Smooth muscle cell (in vitro differentiated cells): ENCODE results near the gene DTHD1. TPM values are rescaled to one million over a fixed set of nuclear protein-coding genes. Genes with fewer than 3 reads are reported as not detected.

Experiments used
- DNase-seq: peaks from one replicate; lab custom pipeline; 2025; ENCODE audit not compliant: unreplicated experiment; lab: John Stamatoyannopoulos, UW
- H2AFZ ChIP-seq: fragments of 200-600 bp; sonication (generic); 2 replicates; pipeline ENCODE4 v1.6.0; 2016; ENCODE audit warnings: antibody characterized with exemption, low read depth, mild to moderate bottlenecking
- H3F3A ChIP-seq: fragments of 200-600 bp; sonication (generic); 2 replicates; pipeline ENCODE4 v1.6.0; 2017; ENCODE audit warnings: antibody characterized with exemption, low read depth
- H3K27ac ChIP-seq: fragments of 200-600 bp; sonication (generic); 2 replicates; pipeline ENCODE4 v1.5.1; 2016; ENCODE audit warnings: low read depth, mild to moderate bottlenecking
- H3K27me3 ChIP-seq: fragments of 200-600 bp; sonication (generic); 2 replicates; pipeline ENCODE4 v1.6.1; 2016; ENCODE audit warnings: low read depth, mild to moderate bottlenecking
- H3K36me3 ChIP-seq: fragments of 200-600 bp; sonication (generic); 2 replicates; pipeline ENCODE4 v1.5.1; 2016; ENCODE audit warnings: low read depth
- H3K4me1 ChIP-seq: fragments of 200-600 bp; sonication (generic); 2 replicates; pipeline ENCODE4 v1.5.1; 2016; ENCODE audit warnings: low read depth
- H3K4me2 ChIP-seq: fragments of 200-600 bp; sonication (generic); 2 replicates; pipeline ENCODE4 v1.6.0; 2016; ENCODE audit warnings: mild to moderate bottlenecking
- H3K4me3 ChIP-seq: fragments of 200-600 bp; sonication (generic); 2 replicates; pipeline ENCODE4 v1.5.1; 2016; ENCODE audit warnings: mild to moderate bottlenecking
- H3K79me2 ChIP-seq: fragments of 200-600 bp; sonication (generic); 2 replicates; pipeline ENCODE4 v1.6.0; 2016; ENCODE audit warnings: low read depth, mild to moderate bottlenecking
- H3K9ac ChIP-seq: fragments of 200-600 bp; sonication (generic); 2 replicates; pipeline ENCODE4 v1.6.0; 2016; ENCODE audit warnings: low read depth
- H3K9me3 ChIP-seq: fragments of 200-600 bp; sonication (generic); replicated peaks from 2 replicates; pipeline ENCODE4 v1.5.1; 2016; ENCODE audit warnings: low read depth
- H4K20me1 ChIP-seq: fragments of 200-600 bp; sonication (generic); 2 replicates; pipeline ENCODE4 v1.6.0; 2016; ENCODE audit warnings: low read depth
- CTCF ChIP-seq: fragments of 200-600 bp; sonication (generic); IDR thresholded peaks from 2 replicates; pipeline ENCODE4 v1.5.1; 2017; ENCODE audit warnings: borderline replicate concordance, mild to moderate bottlenecking, antibody characterized with exemption; ENCODE audit not compliant: insufficient read depth, poor library complexity, severe bottlenecking
- WGBS: methylation state at CpG from one replicate; pipeline ENCODE4 v1.1.7; 2016; ENCODE audit warnings: low lambda C conversion rate; 5-methylcytosine and 5-hydroxymethylcytosine counted together
- polyA plus RNA-seq: library from polyadenylated mRNA; unstranded; fragments of >200 nt; fragmentation: Nextera tagmentation; extraction: Ambion mirVana; gene quantifications from 2 replicates; pipeline ENCODE4 v1.2.1, GENCODE V29; 2016
- total RNA-seq: library from RNA; depleted of rRNA; stranded (reverse); fragments of >200 nt; gene quantifications from 2 replicates; pipeline ENCODE4 v1.2.3, GENCODE V29; 2014

The DTHD1 gene
- total and polyA plus RNA-seq, 2 experiments from 2014 or later = not detected

- H3K4me1 ChIP-seq = no peaks in the 10 kb centered on the region
- H3K36me3 ChIP-seq = no peaks in the 10 kb centered on the region
- H2AFZ ChIP-seq = no peak overlapping the region
- H3F3A ChIP-seq = no peaks in the 10 kb centered on the region
- no peak overlapping the region for H3K4me2 ChIP-seq
- H3K27me3 ChIP-seq = no peaks in the 10 kb centered on the region
- H3K79me2 ChIP-seq = no peaks in the 10 kb centered on the region
- no peak for TF ChIP-seq CTCF
- H4K20me1 ChIP-seq = no peaks in the 10 kb centered on the region
- no peak overlapping the region for H3K4me3 ChIP-seq
- DNase-seq = no peak
- no peaks in the 10 kb centered on the region for H3K9me3 ChIP-seq
- H3K27ac ChIP-seq = no peak overlapping the region
- H3K9ac ChIP-seq = no peak overlapping the region
These were observed 31.9 kb downstream of the DTHD1 start for GRCh38 chr4:36313301-36313700.

- no peaks in the 10 kb centered on the region for H3K27me3 ChIP-seq
- H3K9ac ChIP-seq = no peak overlapping the region
- no peak for TF ChIP-seq CTCF
- no peak overlapping the region for H3K4me3 ChIP-seq
- no peak for DNase-seq
- H3F3A ChIP-seq = no peaks in the 10 kb centered on the region
- H3K9me3 ChIP-seq = no peaks in the 10 kb centered on the region
- H3K4me2 ChIP-seq = no peak overlapping the region
- H2AFZ ChIP-seq = no peak overlapping the region
- WGBS = 97% methylated on average over 1 of the region's 1 CpG
- no peaks in the 10 kb centered on the region for H4K20me1 ChIP-seq
- no peak overlapping the region for H3K27ac ChIP-seq
- H3K79me2 ChIP-seq = no peaks in the 10 kb centered on the region
- no peaks in the 10 kb centered on the region for H3K36me3 ChIP-seq
- H3K4me1 ChIP-seq = no peaks in the 10 kb centered on the region
These were observed 32.3 kb downstream of the DTHD1 start for GRCh38 chr4:36313703-36314102.

GRCh38 chr4:36316607-36317006 is 35.2 kb downstream of the DTHD1 start:
- Histone ChIP-seq H2AFZ (no peak overlapping the region), H3K27me3 (no peaks in the 10 kb centered on the region), H3K9me3 (no peaks in the 10 kb centered on the region), H3K4me3 (no peak overlapping the region), H3K4me2 (no peak overlapping the region), H3F3A (no peaks in the 10 kb centered on the region), H3K9ac (no peak overlapping the region), H3K79me2 (no peaks in the 10 kb centered on the region), H3K4me1 (no peaks in the 10 kb centered on the region), H3K36me3 (no peaks in the 10 kb centered on the region), H4K20me1 (no peaks in the 10 kb centered on the region), H3K27ac (no peak overlapping the region)
- no peak for TF ChIP-seq CTCF
- no peak for DNase-seq

- TF ChIP-seq CTCF = no peak
- Histone ChIP-seq H4K20me1 (no peaks in the 10 kb centered on the region), H2AFZ (no peak overlapping the region), H3K9ac (no peak overlapping the region), H3K36me3 (no peaks in the 10 kb centered on the region), H3K4me3 (no peak overlapping the region), H3K27me3 (no peaks in the 10 kb centered on the region), H3K4me2 (no peak overlapping the region), H3K27ac (no peak overlapping the region), H3K9me3 (no peaks in the 10 kb centered on the region), H3K4me1 (no peaks in the 10 kb centered on the region), H3F3A (no peaks in the 10 kb centered on the region), H3K79me2 (no peaks in the 10 kb centered on the region)
- WGBS = 68% methylated on average over 1 of the region's 1 CpG
- DNase-seq = no peak
These were observed 36.3 kb downstream of the DTHD1 start for GRCh38 chr4:36317721-36318120.
